Transverse colon (tissue), 4 donors: ENCODE data around the gene ALKBH5. TPM values are rescaled to one million over a fixed set of nuclear protein-coding genes. Genes with fewer than 3 reads are reported as not detected.
A peak's percentile ranks its signal among the peaks of the same experiment; 100 is the strongest.

Source experiments
- DNase-seq: peaks from one replicate; pipeline ENCODE4 v3.0.0-alpha.2; 2019
- H3K27ac ChIP-seq, 4 donors: fragments of 200-600 bp; sonication (generic); 2 replicates each; pipeline ENCODE4 v1.5.1; 2016 to 2018; ENCODE audit warnings: inconsistent platforms in 4 of 4
- H3K27me3 ChIP-seq: fragments of 200-600 bp; sonication (generic); 2 replicates; pipeline ENCODE4 v1.5.1; 2017; ENCODE audit warnings: inconsistent platforms
- H3K36me3 ChIP-seq, 4 donors: fragments of 200-600 bp; sonication (generic); 2 replicates each; pipeline ENCODE4 v1.5.1; 2017 to 2019; ENCODE audit warnings: inconsistent platforms in 4 of 4
- H3K4me1 ChIP-seq, 4 donors: fragments of 200-600 bp; sonication (generic); 2 replicates each; pipeline ENCODE4 v1.5.1; 2017 to 2020; ENCODE audit warnings: inconsistent platforms in 4 of 4
- H3K4me3 ChIP-seq, 4 donors: fragments of 200-600 bp; sonication (generic); 1 replicate in 1 of 4; 2 replicates in 3 of 4; pipeline versions ENCODE4 v1.5.1 to v1.6.1; 2017 to 2019; ENCODE audit warnings: inconsistent platforms in 4 of 4
- H3K9me3 ChIP-seq, 2 donors: fragments of 200-600 bp; sonication (generic); 2 replicates each; pipeline ENCODE4 v1.5.1; 2017 to 2019; ENCODE audit warnings: inconsistent platforms in 2 of 2
- EP300 ChIP-seq: sonication (generic); formaldehyde crosslinking; IDR thresholded peaks from one replicate; pipeline ENCODE4 v1.6.1; 2017; ENCODE audit warnings: antibody characterized with exemption, low read depth
- POLR2A ChIP-seq: fragments of 450-650 bp; IDR thresholded peaks from one replicate; pipeline ENCODE4 v1.6.1; 2016; ENCODE audit warnings: antibody characterized with exemption, mild to moderate bottlenecking, moderate library complexity
- POLR2AphosphoS5 ChIP-seq, 3 donors: sonication (generic); formaldehyde crosslinking; IDR thresholded peaks; one replicate each; pipeline ENCODE4 v1.6.1; 2016; ENCODE audit warnings: antibody characterized with exemption in 3 of 3
- WGBS, 2 donors: methylation state at CpG; one replicate each; pipeline ENCODE4 v1.1.5; 2018; ENCODE audit warnings: low coverage in 1 of 2; 5-methylcytosine and 5-hydroxymethylcytosine counted together
- in situ Hi-C, 4 donors: fragments of 200-750 bp; cut with MboI; loops; one replicate each; pipeline versions ENCODE4 v1.15.0 to v1.15.1; 2017; ENCODE audit warnings: low sequenced_read_pairs in 3 of 4, low pct_ligation_motif_present in 1 of 4, low pct_unique_long_range_greater_than_20kb in 1 of 4
- intact Hi-C: fragments of 100-400 bp; cut with DNase I; formaldehyde crosslinking; loops from one replicate; pipeline ENCODE4 v1.15.1; 2023; ENCODE audit warnings: low total_unique reads
- total RNA-seq, 4 donors: library from RNA; depleted of rRNA; stranded (reverse); fragments of >200 nt; gene quantifications; one replicate each; pipeline ENCODE4 v1.1.0, GENCODE V29; 2016
- TF ChIP-seq, protein P1 (sequence below), 5 experiments: fragments of 200-600 bp in 3 of 5; fragments of 450-650 bp in 2 of 5; sonication (generic) in 3 of 5; IDR thresholded peaks; 1 replicate in 2 of 5; 2 replicates in 3 of 5; pipeline ENCODE4 v1.5.1; 2016 to 2017; ENCODE audit warnings: antibody characterized with exemption in 5 of 5, inconsistent platforms in 3 of 5, mild to moderate bottlenecking in 2 of 5, moderate library complexity in 1 of 5

ALKBH5 gene
- total RNA-seq, 4 donors from 2014 or later: 69.2 to 109 (median 88.4) TPM

DNA sequence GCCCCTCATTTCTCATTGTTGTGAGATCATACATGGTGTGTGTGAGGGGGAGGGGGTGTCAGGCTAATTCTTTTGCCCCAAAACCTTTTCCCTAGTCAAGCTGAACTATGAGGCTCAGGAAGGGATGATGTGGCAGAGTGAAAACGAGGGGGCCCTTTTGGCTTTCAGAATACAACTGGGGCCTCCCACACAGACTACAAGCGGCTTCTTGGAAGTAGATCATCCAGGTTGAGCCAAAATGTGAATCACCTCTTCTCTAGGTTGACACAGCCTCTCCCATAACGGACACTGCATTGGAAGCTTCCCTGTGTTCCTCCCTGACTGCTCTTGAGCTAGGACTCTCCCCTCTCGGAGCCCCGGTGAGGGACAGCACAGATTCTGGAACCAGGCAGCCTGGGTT, 2.3 kb upstream of the ALKBH5 start:
- no peaks in the 10 kb centered on the region for H3K27me3 ChIP-seq
- H3K4me1 ChIP-seq: peaks cover 13 to 37% (median 28%) of the 10 kb centered on the region in 4 donors
- no peak for DNase-seq
- H3K36me3 ChIP-seq: no peaks in the 10 kb centered on the region
- H3K27ac ChIP-seq: peak overlapping the region; percentile 97 to 100 (median 98)
- 45 to 75% methylated on average over 2 to 5 of the region's 5 CpGs for whole genome bisulfite sequencing, 2 donors
- intact Hi-C loops: no loop called here
- H3K9me3 ChIP-seq: no peaks in the 10 kb centered on the region
- in situ Hi-C loops: no loop called here
- no peak overlapping the region for H3K4me3 ChIP-seq
- TF ChIP-seq, protein P1, sequence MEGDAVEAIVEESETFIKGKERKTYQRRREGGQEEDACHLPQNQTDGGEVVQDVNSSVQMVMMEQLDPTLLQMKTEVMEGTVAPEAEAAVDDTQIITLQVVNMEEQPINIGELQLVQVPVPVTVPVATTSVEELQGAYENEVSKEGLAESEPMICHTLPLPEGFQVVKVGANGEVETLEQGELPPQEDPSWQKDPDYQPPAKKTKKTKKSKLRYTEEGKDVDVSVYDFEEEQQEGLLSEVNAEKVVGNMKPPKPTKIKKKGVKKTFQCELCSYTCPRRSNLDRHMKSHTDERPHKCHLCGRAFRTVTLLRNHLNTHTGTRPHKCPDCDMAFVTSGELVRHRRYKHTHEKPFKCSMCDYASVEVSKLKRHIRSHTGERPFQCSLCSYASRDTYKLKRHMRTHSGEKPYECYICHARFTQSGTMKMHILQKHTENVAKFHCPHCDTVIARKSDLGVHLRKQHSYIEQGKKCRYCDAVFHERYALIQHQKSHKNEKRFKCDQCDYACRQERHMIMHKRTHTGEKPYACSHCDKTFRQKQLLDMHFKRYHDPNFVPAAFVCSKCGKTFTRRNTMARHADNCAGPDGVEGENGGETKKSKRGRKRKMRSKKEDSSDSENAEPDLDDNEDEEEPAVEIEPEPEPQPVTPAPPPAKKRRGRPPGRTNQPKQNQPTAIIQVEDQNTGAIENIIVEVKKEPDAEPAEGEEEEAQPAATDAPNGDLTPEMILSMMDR (IDR thresholded peaks at IDR 0.05): no peak
- TF ChIP-seq EP300 (no peak), POLR2AphosphoS5 (IDR thresholded peaks at IDR 0.05) (no peak), POLR2A (no peak)

DNA sequence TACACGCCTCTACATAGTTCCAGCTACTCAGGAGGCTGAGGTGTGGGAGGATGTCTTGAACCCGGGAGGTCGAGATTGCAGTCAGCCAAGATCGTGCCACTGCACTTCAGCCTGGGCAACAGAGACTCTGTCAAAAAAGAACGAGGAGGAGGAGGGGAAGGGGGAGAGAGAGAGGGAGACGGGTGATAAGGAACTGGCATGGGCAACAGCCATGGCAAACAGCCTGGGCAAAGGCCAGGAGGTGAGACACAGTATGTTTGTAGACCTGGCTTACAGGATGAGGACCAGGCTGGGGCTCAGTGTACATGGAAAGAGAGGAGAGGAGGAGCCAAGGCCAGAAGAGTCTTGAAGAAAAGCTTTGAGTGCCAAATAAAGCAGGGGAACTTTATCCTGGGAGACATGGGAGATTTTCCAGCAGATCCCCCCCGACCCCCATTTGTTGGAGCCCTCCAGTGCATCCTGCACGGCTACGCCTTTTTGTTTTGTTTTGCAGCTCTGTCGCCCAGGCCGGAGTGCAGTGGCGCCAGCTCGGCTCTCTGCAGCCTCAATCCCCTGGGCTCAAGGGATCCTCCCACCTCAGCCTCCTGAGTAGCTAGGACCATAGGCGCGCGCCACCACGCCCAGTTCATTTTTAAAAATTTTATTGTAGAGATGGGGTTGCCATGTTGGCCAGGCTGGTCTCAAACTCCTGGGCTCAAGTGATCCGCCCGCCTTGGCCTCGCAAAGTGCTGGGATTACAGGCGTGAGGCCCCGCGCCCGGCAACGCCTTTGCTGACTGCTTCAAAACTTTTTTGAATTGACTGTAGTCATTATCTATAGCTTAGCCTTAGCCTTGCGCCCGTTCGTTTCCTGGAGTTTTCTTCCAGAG, 1.3 kb upstream of the ALKBH5 start:
- no peak for TF ChIP-seq POLR2AphosphoS5 (IDR thresholded peaks at IDR 0.05)
- TF ChIP-seq, protein P1 (IDR thresholded peaks at IDR 0.05): no peak
- H3K36me3 ChIP-seq: no peaks in the 10 kb centered on the region
- in situ Hi-C loops (no loop called here), intact Hi-C loops (no loop called here)
- H3K9me3 ChIP-seq: no peaks in the 10 kb centered on the region
- peak; percentile 50 for DNase-seq
- H3K27me3 ChIP-seq: no peaks in the 10 kb centered on the region
- 13 to 19% methylated on average over 3 to 28 of the region's 28 CpGs for WGBS, 2 donors
- peak overlapping the region; percentile 61 to 90 (median 82) for H3K4me3 ChIP-seq
- peaks cover 23 to 47% (median 38%) of the 10 kb centered on the region in 4 donors for H3K4me1 ChIP-seq
- H3K27ac ChIP-seq: peak overlapping the region; percentile 97 to 100 (median 98)

DNA sequence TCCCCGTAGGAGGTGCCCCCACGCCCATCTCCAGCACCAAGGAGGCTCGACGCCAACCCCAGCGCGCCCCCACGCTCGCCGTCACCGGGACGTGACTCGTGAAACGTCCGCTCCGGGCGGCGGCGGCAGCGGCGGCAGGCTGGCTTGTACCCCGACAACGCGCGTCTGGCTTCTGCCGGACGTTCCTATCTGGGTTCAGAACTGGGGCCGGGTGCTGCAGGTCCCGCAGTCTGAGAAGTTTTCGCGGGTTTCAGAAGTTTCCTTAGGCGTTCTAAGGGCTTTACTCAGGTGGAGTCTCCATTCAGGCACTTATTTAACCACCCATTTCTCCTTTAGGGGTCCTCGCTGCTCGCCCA, 672 bp upstream of the ALKBH5 start:
- no peaks in the 10 kb centered on the region for H3K36me3 ChIP-seq

DNA sequence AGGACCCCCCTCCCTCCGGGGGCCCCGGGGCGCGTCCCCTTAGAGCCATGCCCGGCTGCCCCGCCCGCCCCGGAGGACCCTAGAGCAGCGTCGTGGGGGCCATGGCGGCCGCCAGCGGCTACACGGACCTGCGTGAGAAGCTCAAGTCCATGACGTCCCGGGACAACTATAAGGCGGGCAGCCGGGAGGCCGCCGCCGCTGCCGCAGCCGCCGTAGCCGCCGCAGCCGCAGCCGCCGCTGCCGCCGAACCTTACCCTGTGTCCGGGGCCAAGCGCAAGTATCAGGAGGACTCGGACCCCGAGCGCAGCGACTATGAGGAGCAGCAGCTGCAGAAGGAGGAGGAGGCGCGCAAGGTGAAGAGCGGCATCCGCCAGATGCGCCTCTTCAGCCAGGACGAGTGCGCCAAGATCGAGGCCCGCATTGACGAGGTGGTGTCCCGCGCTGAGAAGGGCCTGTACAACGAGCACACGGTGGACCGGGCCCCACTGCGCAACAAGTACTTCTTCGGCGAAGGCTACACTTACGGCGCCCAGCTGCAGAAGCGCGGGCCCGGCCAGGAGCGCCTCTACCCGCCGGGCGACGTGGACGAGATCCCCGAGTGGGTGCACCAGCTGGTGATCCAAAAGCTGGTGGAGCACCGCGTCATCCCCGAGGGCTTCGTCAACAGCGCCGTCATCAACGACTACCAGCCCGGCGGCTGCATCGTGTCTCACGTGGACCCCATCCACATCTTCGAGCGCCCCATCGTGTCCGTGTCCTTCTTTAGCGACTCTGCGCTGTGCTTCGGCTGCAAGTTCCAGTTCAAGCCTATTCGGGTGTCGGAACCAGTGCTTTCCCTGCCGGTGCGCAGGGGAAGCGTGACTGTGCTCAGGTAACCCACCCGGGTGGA, 759 bp downstream of the ALKBH5 start:
- Histone ChIP-seq H3K9me3 (no peaks in the 10 kb centered on the region), H3K36me3 (no peaks in the 10 kb centered on the region), H3K27me3 (no peaks in the 10 kb centered on the region), H3K4me1 (peaks cover 41 to 61% (median 58%) of the 10 kb centered on the region in 4 donors), H3K27ac (peak overlapping the region; percentile 97 to 100 (median 98)), H3K4me3 (peak overlapping the region; percentile 81 to 99 (median 86))
- DNase-seq: peak; percentile 57
- in situ Hi-C loops (no loop called here), intact Hi-C loops (no loop called here)
- WGBS, 2 donors: 0% methylated on average over 13 to 29 of the region's 92 CpGs
- no peak for TF ChIP-seq EP300
- TF ChIP-seq, protein P1 (IDR thresholded peaks at IDR 0.05): peak in 1 of 5 experiments; percentile 25
- peak; percentile 9 to 64 (median 61) for TF ChIP-seq POLR2AphosphoS5 (IDR thresholded peaks at IDR 0.05)
- peak; percentile 43 for TF ChIP-seq POLR2A

More for the DNA sequence above, 672 bp upstream of the ALKBH5 start:
- Histone ChIP-seq H3K27ac (peak overlapping the region; percentile 97 to 100 (median 98)), H3K4me3 (peak overlapping the region; percentile 61 to 90 (median 82)), H3K9me3 (no peaks in the 10 kb centered on the region), H3K4me1 (peaks cover 29 to 53% (median 44%) of the 10 kb centered on the region in 4 donors), H3K27me3 (no peaks in the 10 kb centered on the region)
- in situ Hi-C loops: no loop called here
- WGBS, 2 donors: 0% methylated on average over 33 of the region's 33 CpGs; no CpG with 5 or more reads in 1 of the 2 donors
- DNase-seq: peak; percentile 82
- intact Hi-C loops: no loop called here
- TF ChIP-seq EP300 (no peak), POLR2A (peak; percentile 69), POLR2AphosphoS5 (IDR thresholded peaks at IDR 0.05) (peak in 1 of 3 donors; percentile 34)
